B cell (primary cell): ENCODE results near the gene PPP1R9A. TPM values are rescaled to one million over a fixed set of nuclear protein-coding genes. Genes with fewer than 3 reads are reported as not detected.

Source experiments
- ATAC-seq: fragments of 200-7000 bp; cut with Tn5 transposase; one replicate; pipeline ENCODE4 v1.10.0; 2021; ENCODE audit warnings: low read depth, mild to moderate bottlenecking, moderate number of reproducible peaks, moderate library complexity
- CTCF ChIA-PET: fragments of 350-600 bp; sonication (Branson Sonifier 250); formaldehyde crosslinking; loops from one replicate; lab custom pipeline; 2021; ENCODE audit warnings: antibody characterized with exemption, inconsistent platforms; lab: Charles Lee
- POLR2A ChIA-PET: fragments of 350-600 bp; sonication (Branson Sonifier 250); formaldehyde crosslinking; loops from one replicate; lab custom pipeline; 2021; ENCODE audit warnings: antibody characterized with exemption; lab: Charles Lee
- DNase-seq: peaks from one replicate; pipeline ENCODE4 v3.0.0; 2013
- H2AFZ ChIP-seq: 2 replicates; pipeline ENCODE4 v1.6.1; 2012; ENCODE audit warnings: mild to moderate bottlenecking, low read depth, low read length; ENCODE audit not compliant: insufficient read depth, poor library complexity, severe bottlenecking
- H3K27ac ChIP-seq, 2 donors: 1 replicate in 1 of 2; 2 replicates in 1 of 2; pipeline ENCODE4 v1.5.1; 2012 to 2013; ENCODE audit warnings: low read length in 2 of 2, mild to moderate bottlenecking in 2 of 2, moderate library complexity in 1 of 2
- H3K27me3 ChIP-seq, 4 experiments: fragments of 200-600 bp in 1 of 4; sonication (generic) in 1 of 4; replicated peaks in 1 of 4; 1 replicate in 2 of 4; 2 replicates in 2 of 4; pipeline versions ENCODE4 v1.6.1 to v1.7.0; 2013 to 2016; ENCODE audit warnings: low read length in 3 of 4, mild to moderate bottlenecking in 2 of 4, mixed read lengths in 1 of 4, moderate library complexity in 1 of 4; ENCODE audit not compliant: insufficient read depth in 4 of 4, control insufficient read depth in 3 of 4; ENCODE audit errors: control extremely low read depth in 1 of 4
- H3K36me3 ChIP-seq, 2 experiments: replicated peaks in 1 of 2; 1 replicate in 1 of 2; 2 replicates in 1 of 2; pipeline versions ENCODE4 v1.6.1 to v1.7.1; 2013; ENCODE audit warnings: low read length in 1 of 2; ENCODE audit not compliant: insufficient read depth in 2 of 2, control insufficient read depth in 1 of 2; ENCODE audit errors: control extremely low read depth in 1 of 2, extremely low read depth in 1 of 2
- H3K4me1 ChIP-seq, 2 donors: fragments of 200-600 bp in 1 of 2; sonication (generic) in 1 of 2; 1 replicate in 1 of 2; 2 replicates in 1 of 2; pipeline versions ENCODE4 v1.5.1 to v1.6.1; 2013 to 2017; ENCODE audit warnings: low read length in 2 of 2; ENCODE audit not compliant: control insufficient read depth in 2 of 2, insufficient read depth in 2 of 2
- H3K4me2 ChIP-seq: replicated peaks from 2 replicates; pipeline ENCODE3; 2012; ENCODE audit warnings: mild to moderate bottlenecking, low read depth, low read length; ENCODE audit not compliant: poor library complexity, severe bottlenecking
- H3K4me3 ChIP-seq, 5 experiments: fragments of 200-600 bp in 1 of 5; sonication (generic) in 1 of 5; 1 replicate in 3 of 5; 2 replicates in 2 of 5; pipeline versions ENCODE4 v1.5.1 to v1.7.0; 2011 to 2016; ENCODE audit warnings: low read length in 4 of 5, mild to moderate bottlenecking in 4 of 5, low read depth in 2 of 5, control low read depth in 1 of 5, moderate library complexity in 1 of 5; ENCODE audit not compliant: insufficient read depth in 1 of 5; ENCODE audit errors: control extremely low read depth in 1 of 5, extremely low read depth in 1 of 5
- H3K79me2 ChIP-seq: fragments of 200-600 bp; sonication (generic); one replicate; pipeline ENCODE4 v1.6.0; 2016; ENCODE audit warnings: low read length; ENCODE audit not compliant: control insufficient read depth, insufficient read depth
- H3K9ac ChIP-seq: fragments of 200-600 bp; sonication (generic); 2 replicates; pipeline ENCODE4 v1.6.1; 2017; ENCODE audit warnings: mild to moderate bottlenecking, low read length, moderate library complexity
- H3K9me3 ChIP-seq, 3 donors: one replicate each; pipeline versions ENCODE4 v1.6.1 to v1.7.1; 2013; ENCODE audit warnings: low read length in 2 of 3; ENCODE audit not compliant: control insufficient read depth in 2 of 3, insufficient read depth in 1 of 3; ENCODE audit errors: control extremely low read depth in 1 of 3
- H4K20me1 ChIP-seq: 2 replicates; pipeline ENCODE4 v1.6.0; 2012; ENCODE audit warnings: mild to moderate bottlenecking, low read length; ENCODE audit not compliant: insufficient read depth, control insufficient read depth, poor library complexity, severe bottlenecking
- H3K27ac Mint-ChIP-seq: one replicate; pipeline ENCODE4 v1.8.0; 2021; ENCODE audit warnings: mixed read lengths
- H3K27me3 Mint-ChIP-seq: one replicate; pipeline ENCODE4 v1.8.0; 2021; ENCODE audit warnings: mixed read lengths
- H3K4me1 Mint-ChIP-seq: one replicate; pipeline ENCODE4 v1.8.0; 2021; ENCODE audit warnings: mixed read lengths
- H3K4me3 Mint-ChIP-seq: one replicate; pipeline ENCODE4 v1.8.0; 2021; ENCODE audit warnings: mixed read lengths
- H3K9me3 Mint-ChIP-seq: one replicate; pipeline ENCODE4 v1.8.0; 2022; ENCODE audit warnings: mixed read lengths; ENCODE audit not compliant: insufficient read depth
- EZH2 ChIP-seq: IDR thresholded peaks from 2 replicates; pipeline ENCODE4 v1.6.1; 2012; ENCODE audit warnings: borderline replicate concordance, low read depth, mild to moderate bottlenecking, moderate library complexity, low read length; ENCODE audit not compliant: insufficient read depth, poor library complexity, severe bottlenecking
- WGBS: methylation state at CpG from one replicate; pipeline ENCODE4 v1.1.5; 2013; ENCODE audit warnings: missing lambda C conversion rate; ENCODE audit not compliant: insufficient coverage; 5-methylcytosine and 5-hydroxymethylcytosine counted together
- intact Hi-C: fragments of 100-400 bp; cut with micrococcal nuclease; formaldehyde crosslinking; loops from one replicate; pipeline ENCODE4 v1.10.0; 2022
- polyA plus RNA-seq: library from polyadenylated mRNA; depleted of rRNA; stranded (reverse); fragments of >200 nt; gene quantifications from 2 replicates; pipeline ENCODE4 v1.2.3, GENCODE V29; 2012
- total RNA-seq, 2 donors: library from RNA; stranded (reverse); fragments of 120-200 nt in 1 of 2; gene quantifications; 1 replicate in 1 of 2; 2 replicates in 1 of 2; pipeline versions ENCODE4 v1.2.3 to v1.2.4, GENCODE V29; 2013 to 2022
- TF ChIP-seq, protein P1 (sequence below): fragments of 200-600 bp; IDR thresholded peaks from one replicate; pipeline ENCODE4 v1.8.0; 2022; ENCODE audit warnings: antibody characterized with exemption, mild to moderate bottlenecking

Gene PPP1R9A
- total and polyA plus RNA-seq, 2 donors (not counting 1 experiment from before 2014, with no cell fraction given): 1.1 to 4.8 TPM

DNA sequence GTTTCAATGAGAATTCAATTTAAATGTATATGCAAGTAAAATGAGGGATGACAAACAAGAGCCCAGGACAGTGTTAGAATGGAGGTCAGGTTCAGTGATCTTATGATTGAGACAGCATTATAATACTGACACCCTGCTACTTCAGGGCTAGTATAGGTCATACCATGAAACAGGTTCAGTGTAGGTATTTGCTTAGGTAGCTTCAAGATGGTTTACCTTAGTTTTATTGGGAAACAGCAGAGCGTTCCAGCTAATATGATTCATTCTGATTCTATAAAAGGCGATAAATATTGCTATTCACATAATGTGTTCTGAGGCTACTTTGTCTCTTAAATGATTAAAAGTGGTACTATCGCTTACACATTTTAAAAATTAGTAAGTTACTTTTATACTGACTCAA is 203.3 kb downstream of the PPP1R9A start:
- no peak overlapping the region for H3K27ac ChIP-seq
- H3K4me2 ChIP-seq: no peak overlapping the region
- Mint-ChIP-seq H3K9me3 (no peaks in the 10 kb centered on the region), H3K27me3 (peaks cover 8% of the 10 kb centered on the region), H3K4me3 (no peak overlapping the region), H3K27ac (no peak overlapping the region), H3K4me1 (no peaks in the 10 kb centered on the region)
- no peaks in the 10 kb centered on the region for H3K4me1 ChIP-seq
- no peaks in the 10 kb centered on the region for H3K36me3 ChIP-seq
- H3K27me3 ChIP-seq: no peaks in the 10 kb centered on the region
- no peak overlapping the region for H2AFZ ChIP-seq
- DNase-seq: no peak
- TF ChIP-seq EZH2: no peak
- TF ChIP-seq, protein P1, sequence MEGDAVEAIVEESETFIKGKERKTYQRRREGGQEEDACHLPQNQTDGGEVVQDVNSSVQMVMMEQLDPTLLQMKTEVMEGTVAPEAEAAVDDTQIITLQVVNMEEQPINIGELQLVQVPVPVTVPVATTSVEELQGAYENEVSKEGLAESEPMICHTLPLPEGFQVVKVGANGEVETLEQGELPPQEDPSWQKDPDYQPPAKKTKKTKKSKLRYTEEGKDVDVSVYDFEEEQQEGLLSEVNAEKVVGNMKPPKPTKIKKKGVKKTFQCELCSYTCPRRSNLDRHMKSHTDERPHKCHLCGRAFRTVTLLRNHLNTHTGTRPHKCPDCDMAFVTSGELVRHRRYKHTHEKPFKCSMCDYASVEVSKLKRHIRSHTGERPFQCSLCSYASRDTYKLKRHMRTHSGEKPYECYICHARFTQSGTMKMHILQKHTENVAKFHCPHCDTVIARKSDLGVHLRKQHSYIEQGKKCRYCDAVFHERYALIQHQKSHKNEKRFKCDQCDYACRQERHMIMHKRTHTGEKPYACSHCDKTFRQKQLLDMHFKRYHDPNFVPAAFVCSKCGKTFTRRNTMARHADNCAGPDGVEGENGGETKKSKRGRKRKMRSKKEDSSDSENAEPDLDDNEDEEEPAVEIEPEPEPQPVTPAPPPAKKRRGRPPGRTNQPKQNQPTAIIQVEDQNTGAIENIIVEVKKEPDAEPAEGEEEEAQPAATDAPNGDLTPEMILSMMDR: no peak
- no peaks in the 10 kb centered on the region for H3K9me3 ChIP-seq
- ATAC-seq: no peak
- no CpG with 5 or more reads among the region's 3 CpGs for WGBS
- CTCF ChIA-PET: no interaction called here
- POLR2A ChIA-PET: no interaction called here
- no peak overlapping the region for H3K4me3 ChIP-seq
- H3K9ac ChIP-seq: no peak overlapping the region
- intact Hi-C loops: no loop called here
- no peaks in the 10 kb centered on the region for H3K79me2 ChIP-seq
- H4K20me1 ChIP-seq: no peaks in the 10 kb centered on the region

DNA sequence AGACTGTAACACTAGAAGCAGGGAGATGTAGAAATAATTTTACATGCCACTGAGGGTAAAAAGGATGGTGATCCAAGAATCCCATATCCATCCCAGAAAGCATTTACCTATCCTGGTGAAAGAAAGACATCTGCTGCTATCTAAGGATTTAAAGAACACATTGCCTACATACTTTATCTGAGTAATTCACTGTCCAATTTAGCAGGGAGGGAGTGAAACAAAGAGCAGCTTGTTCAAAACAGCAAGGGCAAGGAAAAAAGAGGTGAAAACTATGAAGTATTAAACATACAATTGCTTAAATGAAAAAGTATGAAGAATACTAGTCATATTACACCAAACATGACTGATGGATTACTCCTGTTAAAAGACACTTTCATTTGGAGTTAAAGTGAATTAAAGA is 206.2 kb downstream of the PPP1R9A start:
- CTCF ChIA-PET: no interaction called here
- no peak overlapping the region for H3K4me3 ChIP-seq
- H3K27me3 ChIP-seq: no peaks in the 10 kb centered on the region
- no peak overlapping the region for H3K4me2 ChIP-seq
- no peaks in the 10 kb centered on the region for H3K9me3 Mint-ChIP-seq
- H3K27me3 Mint-ChIP-seq: peaks cover 8% of the 10 kb centered on the region
- H3K36me3 ChIP-seq: no peaks in the 10 kb centered on the region
- no peaks in the 10 kb centered on the region for H3K4me1 Mint-ChIP-seq
- no peaks in the 10 kb centered on the region for H3K4me1 ChIP-seq
- H3K4me3 Mint-ChIP-seq: no peak overlapping the region
- no peaks in the 10 kb centered on the region for H3K9me3 ChIP-seq
- H3K27ac Mint-ChIP-seq: no peak overlapping the region
- no peak for DNase-seq
- no peaks in the 10 kb centered on the region for H4K20me1 ChIP-seq
- no peak for TF ChIP-seq EZH2
- TF ChIP-seq, protein P1: no peak
- H3K79me2 ChIP-seq: no peaks in the 10 kb centered on the region
- H3K27ac ChIP-seq: no peak overlapping the region
- H2AFZ ChIP-seq: no peak overlapping the region
- intact Hi-C loops: no loop called here
- no peak overlapping the region for H3K9ac ChIP-seq
- no peak for ATAC-seq
- POLR2A ChIA-PET: no interaction called here
